GM18907 (cell line): ENCODE results near the gene SEMA6C.
"Not testable (repeated sequence)": the region's sequence is repeated elsewhere in the genome, so short reads cannot be mapped to it uniquely, and the experiment has no call there.

Experiments used
- ATAC-seq: cut with Tn5 transposase; IDR thresholded peaks from one replicate; pipeline ENCODE4 v1.9.1; 2021; ENCODE audit warnings: mild to moderate bottlenecking, moderate library complexity; ENCODE audit not compliant: unreplicated experiment

The SEMA6C gene

DNA sequence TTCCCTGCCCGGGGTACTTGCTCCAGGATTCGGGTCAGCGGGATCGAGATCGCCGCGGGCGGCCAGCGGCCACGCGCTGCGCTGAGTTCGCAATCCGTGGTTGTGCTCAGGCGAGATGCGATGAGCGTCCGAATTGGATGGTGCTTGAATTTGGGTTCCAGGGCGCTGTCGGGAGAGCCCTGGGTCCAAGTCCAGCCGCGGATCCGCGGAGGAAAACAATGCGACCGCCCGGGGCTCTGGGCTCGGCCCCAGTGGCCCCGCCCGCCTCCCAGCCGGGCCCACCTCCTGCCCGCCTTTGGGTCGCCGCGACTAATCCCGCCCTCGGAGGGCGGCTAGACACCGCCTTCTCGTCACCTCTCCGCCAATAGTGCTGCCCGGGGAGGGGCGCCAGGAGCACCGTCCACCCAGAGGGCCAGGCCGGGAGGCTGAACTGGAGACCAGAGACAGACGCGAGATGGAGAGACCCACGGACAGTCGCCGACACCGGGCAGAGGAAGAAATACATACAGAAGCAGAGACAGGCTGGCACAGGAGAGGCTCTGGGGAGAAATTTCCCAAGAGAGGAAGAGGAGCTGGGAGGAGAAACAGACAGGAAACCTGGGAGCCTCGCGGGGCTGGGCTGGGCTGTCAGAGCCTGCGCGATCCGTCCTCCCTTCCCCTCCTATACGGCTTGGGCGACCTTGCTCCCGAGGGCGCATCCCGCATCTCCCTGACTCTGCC is at the start of gene SEMA6C:
SEMA6C (minus strand) TSS at position 220 of the 720 bp plus-strand sequence. CDS start 4,010 bp downstream, outside the sequence.
- ATAC-seq: peak; percentile 97

DNA sequence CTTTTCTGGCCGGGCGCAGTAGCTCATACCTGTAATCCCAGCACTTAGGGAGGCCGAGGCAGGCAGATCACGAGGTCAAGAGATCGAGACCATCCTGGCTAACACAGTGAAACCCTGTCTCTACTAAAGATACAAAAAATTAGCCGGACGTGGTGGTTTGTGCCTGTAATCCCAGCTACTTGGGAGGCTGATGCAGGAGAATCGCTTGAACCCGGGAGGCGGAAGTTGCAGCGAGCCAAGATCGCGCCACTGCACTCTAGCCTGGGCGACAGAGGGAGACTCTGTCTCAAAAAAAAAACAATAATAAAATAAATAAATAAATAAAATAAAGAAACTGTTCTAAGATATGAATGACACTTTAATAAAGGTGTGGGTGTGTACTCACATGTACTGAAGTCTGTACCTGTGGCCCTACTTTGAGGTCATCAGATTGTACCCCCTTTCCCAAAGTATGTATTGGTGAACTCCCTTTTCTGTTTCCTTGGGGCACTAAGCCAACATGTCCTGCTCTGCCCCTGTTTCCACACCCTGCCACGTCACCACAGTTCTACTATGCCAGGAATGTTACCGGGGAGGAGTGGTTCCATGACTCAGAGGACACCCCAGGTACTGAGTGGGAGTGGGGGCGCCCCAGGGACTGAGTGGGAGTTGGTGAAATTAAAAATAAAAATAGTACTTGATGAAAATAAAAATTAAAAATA is 48.6 kb upstream of the SEMA6C start:
- ATAC-seq: not testable (repeated sequence)

GRCh38 chr1:151193856-151194255 is 47.4 kb upstream of the SEMA6C start:
- no peak for ATAC-seq

DNA sequence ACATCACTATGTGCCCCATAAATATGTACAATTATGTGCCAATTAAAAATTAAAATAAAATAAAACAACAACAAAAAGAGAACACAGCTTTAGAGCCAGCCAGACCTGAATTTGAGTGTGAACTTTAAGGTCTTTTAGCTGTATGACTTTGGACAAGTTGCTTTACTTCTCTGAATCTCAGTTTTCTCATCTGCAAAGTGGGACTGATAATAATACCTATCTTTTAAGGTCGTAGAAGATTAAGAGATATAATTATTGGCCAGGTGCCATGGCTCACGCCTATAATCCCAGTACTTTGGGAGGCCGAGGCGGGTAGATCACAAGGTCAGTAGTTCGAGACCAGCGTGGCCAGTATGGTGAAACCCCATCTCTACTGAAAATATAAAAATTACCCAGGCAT is 46.9 kb upstream of the SEMA6C start:
- no peak for ATAC-seq

DNA sequence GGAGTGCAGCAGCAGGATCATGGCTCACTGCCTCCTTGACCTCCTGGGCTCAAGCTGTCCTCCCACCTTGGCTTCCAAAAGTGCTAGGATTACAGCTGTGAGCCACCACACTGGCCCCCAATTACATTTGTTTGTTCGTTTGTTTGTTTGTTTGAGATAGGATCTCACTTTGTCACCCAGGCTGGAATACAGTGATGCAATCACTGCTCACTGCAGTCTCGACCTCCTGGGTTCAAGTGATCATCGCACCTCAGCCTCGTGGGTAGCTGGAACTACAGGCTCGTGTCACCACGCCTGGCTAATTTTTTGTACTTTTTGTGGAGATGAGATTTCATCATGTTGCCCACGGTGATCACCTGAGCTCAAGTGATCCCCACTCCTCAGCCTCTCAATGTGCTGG is 45.6 kb upstream of the SEMA6C start:
- ATAC-seq: no peak

DNA sequence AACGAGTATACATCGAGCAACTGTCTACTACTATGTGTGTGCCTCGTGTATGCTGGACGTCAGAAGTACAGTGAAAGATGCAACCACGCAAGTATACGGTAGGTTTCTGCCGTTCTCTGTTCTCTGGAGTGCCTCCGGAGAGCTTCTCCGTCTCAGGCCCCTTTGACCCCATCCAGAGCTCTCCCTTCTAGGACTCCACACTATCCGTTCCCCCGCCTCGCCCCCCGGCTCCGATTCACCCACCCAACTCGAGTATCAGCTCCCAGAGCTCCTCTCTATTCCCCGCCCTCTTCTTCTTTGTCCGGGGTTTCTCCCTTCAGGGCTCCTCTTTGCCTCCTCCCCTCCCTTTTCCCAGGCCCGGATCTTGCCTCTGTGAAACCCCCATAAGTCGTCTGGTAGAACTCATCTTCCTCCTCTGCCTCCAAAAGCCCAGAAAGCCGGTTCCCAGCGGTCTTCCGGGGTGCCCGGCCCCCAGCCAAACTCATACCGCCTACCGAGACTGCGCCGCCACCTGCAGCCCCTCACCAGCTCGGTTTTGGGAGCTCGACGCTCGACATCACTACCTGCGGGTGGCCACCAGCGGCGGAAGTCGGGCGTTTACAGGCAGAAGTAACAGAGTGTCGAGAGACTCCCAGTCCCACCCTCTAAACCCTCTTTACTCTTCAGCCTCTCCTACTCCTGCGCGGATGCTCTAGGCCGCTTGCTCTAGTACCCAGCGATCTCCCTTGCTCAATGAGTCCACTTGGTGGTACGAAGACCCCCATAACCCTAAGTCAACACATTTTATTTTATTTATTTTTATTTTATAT is 43.4 kb upstream of the SEMA6C start, which contains the start of gene VPS72:
VPS72 (minus strand) TSS at position 561 of the 809 bp plus-strand sequence; CDS start at position 485, 76 bp downstream.
- ATAC-seq: peak; percentile 86

- ATAC-seq: not testable (repeated sequence)
Measured at GRCh38 chr1:151188667-151189066, 42.2 kb upstream of the SEMA6C start.

- no peak for ATAC-seq
Measured at GRCh38 chr1:151187205-151187604, 40.8 kb upstream of the SEMA6C start.

- ATAC-seq: no peak
Measured at GRCh38 chr1:151184211-151184610, 37.8 kb upstream of the SEMA6C start.

- ATAC-seq: no peak
Measured at GRCh38 chr1:151176514-151177045, 30.1 kb upstream of the SEMA6C start.

DNA sequence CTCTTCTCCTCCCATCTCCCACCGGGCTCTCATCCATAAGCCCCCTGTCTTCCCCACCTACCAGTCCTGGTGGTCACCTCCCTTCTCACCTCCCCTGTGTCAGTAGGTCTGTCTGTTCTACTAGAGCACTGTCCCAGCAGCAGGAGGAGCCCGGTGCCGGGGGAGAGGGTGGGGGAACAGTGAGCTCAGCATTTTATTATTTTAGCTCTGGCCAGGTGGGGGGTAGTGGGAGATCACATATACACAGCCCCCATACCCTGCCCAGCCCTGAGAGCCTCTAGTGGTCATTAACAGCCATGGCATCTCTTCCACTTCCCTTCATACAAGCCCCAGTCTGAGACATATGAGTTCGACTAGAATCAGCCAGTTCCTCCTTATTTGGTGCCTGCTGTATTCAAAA is 29.4 kb upstream of the SEMA6C start, which contains the start of gene TMOD4:
TMOD4 (minus strand) TSS at position 119 of the 400 bp plus-strand sequence. CDS start 1,106 bp downstream, outside the sequence.
- ATAC-seq: no peak

DNA sequence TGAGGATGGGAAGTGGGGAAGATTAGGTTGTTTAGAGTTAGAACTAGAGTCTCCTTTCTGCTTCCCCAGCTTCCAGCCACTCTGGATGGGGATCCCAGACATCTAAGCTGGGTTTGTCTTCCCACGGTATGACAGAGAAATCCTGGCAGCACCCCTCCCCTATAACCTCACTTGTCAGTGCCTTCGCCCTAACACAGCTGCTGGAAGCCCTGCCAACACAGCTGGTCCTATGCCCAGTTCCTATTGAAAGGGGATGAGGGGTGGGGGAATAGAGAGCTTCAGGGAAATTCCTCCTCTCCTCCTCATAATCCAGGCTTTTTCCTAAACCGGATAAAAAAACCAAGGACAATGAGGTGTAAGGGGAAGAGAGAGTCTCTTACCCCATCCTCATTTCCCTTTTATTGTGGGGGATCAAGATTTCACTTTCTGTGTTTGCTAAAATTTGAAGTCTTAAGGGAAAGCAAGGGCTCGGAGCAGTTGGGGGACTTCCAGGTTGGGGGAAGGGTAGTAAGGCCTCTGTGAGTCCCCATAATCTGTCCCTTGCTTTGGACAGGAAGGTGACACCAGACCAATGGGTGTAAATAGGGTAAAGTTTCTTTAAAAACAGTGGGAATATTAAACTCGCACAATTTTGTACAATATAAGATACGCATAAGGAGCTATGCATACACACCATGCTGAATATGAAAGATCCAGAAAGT is 28.8 kb upstream of the SEMA6C start:
- no peak for ATAC-seq

DNA sequence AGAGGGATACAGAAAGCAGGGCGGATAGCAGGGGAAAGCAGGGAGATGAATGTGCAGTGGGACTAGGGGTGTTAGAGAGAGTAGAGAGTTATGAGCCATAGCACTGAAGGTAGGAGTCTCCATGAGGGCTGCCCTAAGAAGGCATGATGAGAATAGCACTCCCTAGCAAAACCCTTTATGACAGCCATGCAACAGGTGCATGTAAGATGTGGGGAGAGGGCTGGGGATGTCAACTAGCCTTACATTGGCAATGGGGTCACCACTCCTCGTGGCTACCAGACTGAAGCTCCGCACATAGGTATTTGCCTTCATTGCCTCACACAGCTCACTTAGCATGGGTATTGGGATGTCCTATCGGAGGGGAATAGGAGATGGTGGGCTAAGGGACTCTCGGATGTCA is 24.8 kb upstream of the SEMA6C start:
- ATAC-seq: no peak

DNA sequence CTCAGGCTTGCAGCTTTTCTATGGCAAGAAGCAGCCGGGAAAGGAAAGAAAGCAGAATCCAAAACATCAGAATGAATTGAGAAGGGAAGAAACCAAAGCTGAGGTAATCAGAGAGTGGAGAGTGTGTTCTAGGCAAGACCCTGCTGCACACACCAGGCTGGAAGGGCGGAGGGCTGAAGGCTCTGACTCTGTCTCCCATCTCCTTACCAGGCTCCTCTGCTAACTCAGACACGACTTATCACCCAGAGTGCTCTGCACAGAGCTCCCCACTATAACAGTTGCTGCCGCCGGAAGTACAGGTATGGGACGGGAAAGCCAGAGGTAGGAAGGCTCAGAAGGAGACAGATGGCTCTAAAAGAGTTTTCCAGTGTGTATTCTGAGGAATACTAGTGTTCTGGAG is 20.7 kb upstream of the SEMA6C start:
- ATAC-seq: no peak

DNA sequence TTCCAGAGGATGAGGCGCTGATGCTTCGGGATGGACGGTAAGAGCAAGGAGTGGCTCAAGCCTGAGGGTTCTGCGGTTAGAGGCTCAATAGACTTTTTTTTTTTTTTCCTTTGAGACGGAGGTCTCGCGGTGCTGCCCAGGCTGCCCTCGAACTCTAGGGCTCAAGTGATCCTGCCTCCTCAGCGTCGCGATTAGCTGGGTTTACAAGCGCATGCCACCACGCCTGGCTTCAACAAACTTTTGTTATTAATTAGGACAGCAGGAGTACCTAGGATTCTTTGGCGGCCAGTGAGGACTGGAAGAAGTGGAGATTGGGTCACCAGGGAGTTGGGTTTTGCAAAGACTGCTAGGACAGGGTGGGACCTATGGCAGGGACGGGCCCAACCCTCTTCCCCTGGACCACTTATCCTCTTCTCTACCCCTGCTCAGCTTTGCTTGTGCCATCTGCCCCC is 20.1 kb upstream of the SEMA6C start:
- ATAC-seq: no peak

DNA sequence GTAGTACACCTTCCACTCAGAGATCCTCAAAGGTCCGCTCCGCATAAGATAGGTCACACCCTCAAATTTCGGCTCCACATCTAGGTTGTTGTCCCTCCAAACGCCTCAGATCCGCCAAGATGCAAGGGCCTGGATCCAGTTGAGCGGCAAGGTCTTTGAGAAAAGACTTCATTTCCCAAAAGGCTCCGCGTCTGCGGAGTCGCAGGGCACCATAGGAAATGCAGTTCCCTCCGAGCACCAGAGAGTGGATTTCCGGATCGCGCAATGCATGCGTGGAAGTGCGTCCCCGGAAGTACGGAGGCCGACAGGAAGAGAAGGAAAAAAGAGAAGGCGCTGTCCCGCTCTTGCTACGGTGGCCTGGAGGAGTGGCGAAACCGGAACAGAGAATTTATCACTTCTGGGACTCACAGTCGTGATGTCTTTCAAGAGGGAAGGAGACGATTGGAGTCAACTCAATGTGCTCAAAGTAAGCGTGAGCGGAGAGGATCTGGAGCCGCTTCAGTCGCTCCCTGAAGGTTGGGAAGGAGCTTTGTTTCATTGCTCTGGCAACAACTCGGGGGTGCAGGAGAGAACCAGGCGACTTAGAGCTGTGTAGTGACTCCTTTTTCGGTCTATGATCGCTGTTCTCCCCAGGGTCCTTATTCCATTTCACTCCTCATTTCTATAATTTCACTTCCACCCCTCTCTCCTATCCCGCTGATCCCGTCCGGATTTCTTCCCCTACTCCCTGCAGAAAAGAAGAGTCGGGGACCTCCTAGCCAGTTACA is 19.5 kb upstream of the SEMA6C start, which contains the start of the genes LYSMD1 and SCNM1:
LYSMD1 (minus strand) TSS at position 165 of the 767 bp plus-strand sequence. CDS start 644 bp downstream, outside the sequence.
SCNM1 (plus strand) TSS at position 407 of the 767 bp plus-strand sequence; CDS start at position 416, 9 bp downstream.
- peak; percentile 81 for ATAC-seq

- no peak for ATAC-seq
Measured at GRCh38 chr1:151165281-151165737, 18.9 kb upstream of the SEMA6C start.

- no peak for ATAC-seq
Measured at GRCh38 chr1:151164732-151165280, 18.4 kb upstream of the SEMA6C start.

- ATAC-seq: no peak
Measured at GRCh38 chr1:151159373-151159772, 12.9 kb upstream of the SEMA6C start.
